ENCODE results near the gene NCOA7.

Gene NCOA7

GRCh38 chr6:125832391-125833117, 41.8 kb downstream of the NCOA7 start:
- Histone ChIP-seq H3K4me3 (ENCODE audit: low read length) (no peak overlapping the region), H3K4me2 (ENCODE audit: low read length) (no peak overlapping the region), H3K79me2 (ENCODE audit: control insufficient read depth, low read length) (peaks cover 91% of the 10 kb centered on the region), H3K4me1 (ENCODE audit: control insufficient read depth, low read length) (peaks cover 30% of the 10 kb centered on the region), H3K27ac (ENCODE audit: low read depth, low read length) (no peak overlapping the region), H3F3A (ENCODE audit: control insufficient read depth, insufficient read depth) (no peaks in the 10 kb centered on the region), H4K20me1 (ENCODE audit: control insufficient read depth, insufficient read depth, low read depth, low read length) (peaks cover 7% of the 10 kb centered on the region; the same call in 1 of the 2 replicates), H3K27me3 (ENCODE audit: control insufficient read depth, low read length) (no peaks in the 10 kb centered on the region), H3K9me3 (ENCODE audit: control insufficient read depth, insufficient read depth, low read length) (no peaks in the 10 kb centered on the region), H3K9me2 (replicated peaks; ENCODE audit: control insufficient read depth, low read length) (no peaks in the 10 kb centered on the region), H3K36me3 (ENCODE audit: control insufficient read depth, low read length) (peaks cover 23% of the 10 kb centered on the region)
- TF ChIP-seq CTCF (IDR thresholded peaks at IDR 0.05; ENCODE audit: low read depth, low read length, poor library complexity, severe bottlenecking) (no peak), EZH2phosphoT487 (IDR thresholded peaks at IDR 0.05; ENCODE audit: borderline replicate concordance, low read length) (no peak)

- Histone ChIP-seq H3K4me3 (ENCODE audit: low read length) (no peak overlapping the region), H3K9me3 (ENCODE audit: control insufficient read depth, insufficient read depth, low read length) (no peaks in the 10 kb centered on the region), H3K27me3 (ENCODE audit: control insufficient read depth, low read length) (no peaks in the 10 kb centered on the region), H3K79me2 (ENCODE audit: control insufficient read depth, low read length) (peaks cover 96% of the 10 kb centered on the region), H4K20me1 (ENCODE audit: control insufficient read depth, insufficient read depth, low read depth, low read length) (peaks cover 7% of the 10 kb centered on the region; the same call in 1 of the 2 replicates), H3F3A (ENCODE audit: control insufficient read depth, insufficient read depth) (no peaks in the 10 kb centered on the region), H3K9me2 (replicated peaks; ENCODE audit: control insufficient read depth, low read length) (no peaks in the 10 kb centered on the region), H3K4me1 (ENCODE audit: control insufficient read depth, low read length) (peaks cover 34% of the 10 kb centered on the region), H3K36me3 (ENCODE audit: control insufficient read depth, low read length) (peaks cover 20% of the 10 kb centered on the region), H3K27ac (ENCODE audit: low read depth, low read length) (no peak overlapping the region), H3K4me2 (ENCODE audit: low read length) (no peak overlapping the region)
- TF ChIP-seq EZH2phosphoT487 (IDR thresholded peaks at IDR 0.05; ENCODE audit: borderline replicate concordance, low read length): no peak
- TF ChIP-seq CTCF (IDR thresholded peaks at IDR 0.05; ENCODE audit: low read depth, low read length, poor library complexity, severe bottlenecking): no peak
Observed at GRCh38 chr6:125834348-125834747, 43.6 kb downstream of the NCOA7 start.

- Histone ChIP-seq H3K4me2 (ENCODE audit: low read length) (no peak overlapping the region), H3K4me1 (ENCODE audit: control insufficient read depth, low read length) (peaks cover 31% of the 10 kb centered on the region), H3K27me3 (ENCODE audit: control insufficient read depth, low read length) (no peaks in the 10 kb centered on the region), H3K4me3 (ENCODE audit: low read length) (no peak overlapping the region), H3K9me3 (ENCODE audit: control insufficient read depth, insufficient read depth, low read length) (no peaks in the 10 kb centered on the region), H4K20me1 (ENCODE audit: control insufficient read depth, insufficient read depth, low read depth, low read length) (peaks cover 7% of the 10 kb centered on the region; the same call in 1 of the 2 replicates), H3K79me2 (ENCODE audit: control insufficient read depth, low read length) (peaks cover 94% of the 10 kb centered on the region), H3F3A (ENCODE audit: control insufficient read depth, insufficient read depth) (no peaks in the 10 kb centered on the region), H3K27ac (ENCODE audit: low read depth, low read length) (no peak overlapping the region), H3K36me3 (ENCODE audit: control insufficient read depth, low read length) (peaks cover 21% of the 10 kb centered on the region), H3K9me2 (replicated peaks; ENCODE audit: control insufficient read depth, low read length) (no peaks in the 10 kb centered on the region)
- no peak for TF ChIP-seq EZH2phosphoT487 (IDR thresholded peaks at IDR 0.05; ENCODE audit: borderline replicate concordance, low read length)
- no peak for TF ChIP-seq CTCF (IDR thresholded peaks at IDR 0.05; ENCODE audit: low read depth, low read length, poor library complexity, severe bottlenecking)
Observed at GRCh38 chr6:125835221-125835744, 44.5 kb downstream of the NCOA7 start.
